ENCODE data around the gene VTI1B.
"Not testable (repeated sequence)": the region's sequence is repeated elsewhere in the genome, so short reads cannot be mapped to it uniquely, and the experiment has no call there.

The VTI1B gene

DNA sequence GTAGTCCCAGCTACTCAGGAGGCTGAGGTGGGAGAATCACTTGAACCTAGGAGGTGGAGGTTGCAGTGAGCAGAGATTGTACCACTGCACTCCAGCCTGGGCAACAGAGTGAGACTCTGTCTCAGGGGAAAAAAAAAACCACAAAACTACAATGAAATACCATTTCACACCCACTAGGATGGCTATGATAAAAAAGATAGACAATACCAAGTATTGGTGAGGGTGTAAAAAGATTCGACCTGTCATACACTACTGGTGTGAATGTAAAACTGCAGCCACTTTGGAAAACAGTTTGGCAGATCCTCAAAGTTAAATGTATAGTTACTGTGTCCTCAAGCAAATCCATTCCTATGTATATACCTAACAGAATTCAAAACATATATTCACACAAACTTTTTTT lies 48.3 kb downstream of the VTI1B start:
- DNase-seq: not testable (repeated sequence)

DNA sequence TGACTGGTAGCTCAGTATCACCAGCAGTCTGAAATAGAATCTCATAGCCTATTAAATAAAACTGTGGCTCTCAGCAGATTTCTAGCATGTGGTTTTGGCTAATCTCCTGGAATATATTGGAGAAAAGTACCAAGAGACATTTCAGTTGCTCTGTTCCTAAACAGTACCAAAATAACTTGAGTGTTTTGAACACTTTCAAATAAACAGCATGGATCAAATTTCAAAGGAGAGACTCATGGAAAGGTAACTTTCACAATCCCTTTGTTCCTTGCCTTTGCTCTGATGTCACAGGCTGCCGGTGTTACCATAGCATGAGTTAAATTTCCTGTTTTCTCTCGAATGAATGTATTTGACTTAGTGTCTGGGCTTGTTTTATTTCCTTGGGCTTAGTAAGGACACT lies 51.3 kb downstream of the VTI1B start:
- DNase-seq: peak in 1 of 2 experiments; percentile 33

DNA sequence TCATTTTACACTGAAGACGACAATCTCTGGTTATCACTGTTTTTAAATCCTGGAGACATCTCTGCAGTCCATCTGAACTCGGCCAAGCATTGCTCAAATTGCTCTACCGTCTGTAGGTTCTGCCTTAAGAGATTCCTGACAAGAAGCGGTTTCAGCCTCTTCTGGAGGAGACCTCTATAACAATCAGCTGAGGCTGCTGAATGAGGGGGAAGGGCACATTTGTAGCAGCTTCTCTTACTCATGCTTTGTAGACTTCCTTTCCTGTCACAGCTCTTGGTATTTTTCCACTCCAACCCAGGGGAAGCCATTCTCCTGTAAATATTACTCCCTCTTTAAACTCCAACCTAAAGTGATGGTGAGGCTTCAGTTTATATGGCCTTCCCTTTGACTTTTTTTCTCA lies 51.8 kb downstream of the VTI1B start:
- DNase-seq: peak; percentile 92

DNA sequence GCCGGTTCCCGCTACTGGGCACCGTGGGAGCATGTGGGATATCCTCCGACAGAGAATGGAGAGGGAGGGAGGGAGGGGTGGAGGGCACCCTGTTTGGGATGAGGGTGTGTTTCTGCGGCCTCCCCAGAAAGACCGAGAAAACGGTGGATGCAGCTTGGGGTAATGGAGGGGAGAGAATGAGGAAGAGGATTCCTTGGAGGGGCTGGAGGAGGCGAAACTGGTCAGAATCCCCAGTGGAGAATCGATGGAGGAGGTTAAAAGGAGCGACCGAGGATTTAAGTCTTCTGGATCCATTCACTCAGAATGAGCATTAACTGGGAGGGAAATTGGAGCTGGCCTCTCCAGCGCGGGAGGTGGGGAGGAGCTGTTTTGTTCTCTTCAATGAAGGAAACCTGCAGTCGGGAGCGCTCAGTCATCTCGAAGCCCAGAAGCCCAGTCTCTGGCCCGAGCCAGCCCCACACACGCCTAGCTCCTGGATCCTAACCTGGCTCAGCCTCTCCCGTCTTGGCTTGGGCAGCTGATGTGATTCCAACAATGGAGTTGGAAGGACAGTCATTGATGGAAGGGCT lies 54.1 kb downstream of the VTI1B start:
- DNase-seq: no peak

DNA sequence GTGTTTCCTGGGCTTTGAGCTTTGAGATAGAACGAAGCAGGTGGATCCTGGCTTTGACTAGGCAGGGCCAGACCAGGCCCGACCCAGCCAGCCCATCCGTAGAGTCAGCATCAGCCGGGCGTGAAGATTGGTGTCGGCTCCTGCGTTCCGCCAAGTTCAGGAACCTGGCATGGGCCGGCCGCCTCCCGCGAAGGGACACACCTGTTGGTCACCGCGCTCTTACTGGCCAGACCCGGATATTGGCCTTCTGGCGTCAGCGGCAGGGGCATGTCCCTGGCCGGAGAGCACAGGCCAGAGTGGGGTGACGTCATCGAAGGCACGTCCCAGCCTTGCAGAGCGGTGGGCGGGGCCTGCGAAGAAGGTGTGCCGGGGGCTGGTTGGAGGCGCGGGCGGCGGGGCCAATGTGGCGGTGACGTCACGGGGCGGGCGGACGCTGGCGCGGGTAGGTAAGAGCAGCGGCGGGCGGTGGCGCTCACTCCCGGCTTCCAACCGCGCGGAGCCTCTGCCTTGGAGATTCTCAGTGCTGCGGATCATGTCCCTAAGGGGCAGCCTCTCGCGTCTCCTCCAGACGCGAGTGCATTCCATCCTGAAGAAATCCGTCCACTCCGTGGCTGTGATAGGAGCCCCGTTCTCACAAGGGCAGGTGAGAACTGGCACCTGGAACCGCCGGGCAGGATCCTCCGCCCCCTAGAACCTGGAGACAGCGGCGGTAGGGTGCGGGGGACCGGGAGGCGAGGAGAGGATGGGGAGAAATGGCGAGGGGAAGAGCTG lies 54.8 kb downstream of the VTI1B start, which contains the start of gene ARG2:
Gene ARG2, plus strand, starts transcription at position 475 of the 771 bp plus-strand sequence. Its CDS starts 58 bp downstream, at position 533.
- peak; percentile 77 to 83 for DNase-seq

DNA sequence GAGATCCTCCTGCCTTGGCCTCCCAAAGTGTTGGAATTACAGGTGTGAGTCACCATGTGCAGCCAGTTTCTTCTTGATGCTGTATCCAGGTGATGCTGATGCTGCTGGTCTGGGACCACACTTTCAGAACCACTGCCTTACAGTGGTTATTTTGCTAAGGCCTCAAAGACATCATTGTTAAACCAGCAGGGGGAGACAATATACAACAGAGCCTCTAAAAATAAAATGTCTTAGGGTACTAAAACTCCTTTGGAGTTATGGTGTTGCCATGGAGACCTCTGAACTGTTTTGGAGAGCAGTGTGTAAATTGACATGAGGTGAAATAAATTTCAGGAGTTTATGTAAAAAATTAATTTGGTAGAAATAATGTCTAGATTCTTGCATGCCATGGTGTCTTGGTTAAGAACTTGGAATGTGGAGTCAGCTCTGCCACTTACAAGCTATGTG lies 55.8 kb downstream of the VTI1B start:
- peak; percentile 88 to 94 for DNase-seq

DNA sequence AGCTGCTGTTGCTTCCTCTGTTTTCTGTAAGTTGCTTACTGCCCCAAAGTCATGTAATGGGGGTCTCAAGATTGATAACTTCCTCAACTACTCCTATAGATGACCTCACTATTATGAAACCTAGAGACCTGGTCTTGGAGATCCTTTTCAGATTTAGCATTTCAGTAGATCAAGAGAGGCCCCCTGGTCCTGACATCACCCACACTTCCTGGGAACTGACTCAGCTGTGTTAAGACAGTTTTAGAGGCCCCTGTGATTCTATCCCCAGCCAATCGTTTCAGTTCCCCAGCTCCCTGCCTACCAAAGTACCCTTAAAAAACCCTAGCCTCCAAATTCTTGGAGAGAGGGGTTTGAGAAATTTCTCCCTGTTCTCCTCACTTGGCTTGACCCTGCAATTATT lies 63.9 kb downstream of the VTI1B start:
- no peak for DNase-seq

DNA sequence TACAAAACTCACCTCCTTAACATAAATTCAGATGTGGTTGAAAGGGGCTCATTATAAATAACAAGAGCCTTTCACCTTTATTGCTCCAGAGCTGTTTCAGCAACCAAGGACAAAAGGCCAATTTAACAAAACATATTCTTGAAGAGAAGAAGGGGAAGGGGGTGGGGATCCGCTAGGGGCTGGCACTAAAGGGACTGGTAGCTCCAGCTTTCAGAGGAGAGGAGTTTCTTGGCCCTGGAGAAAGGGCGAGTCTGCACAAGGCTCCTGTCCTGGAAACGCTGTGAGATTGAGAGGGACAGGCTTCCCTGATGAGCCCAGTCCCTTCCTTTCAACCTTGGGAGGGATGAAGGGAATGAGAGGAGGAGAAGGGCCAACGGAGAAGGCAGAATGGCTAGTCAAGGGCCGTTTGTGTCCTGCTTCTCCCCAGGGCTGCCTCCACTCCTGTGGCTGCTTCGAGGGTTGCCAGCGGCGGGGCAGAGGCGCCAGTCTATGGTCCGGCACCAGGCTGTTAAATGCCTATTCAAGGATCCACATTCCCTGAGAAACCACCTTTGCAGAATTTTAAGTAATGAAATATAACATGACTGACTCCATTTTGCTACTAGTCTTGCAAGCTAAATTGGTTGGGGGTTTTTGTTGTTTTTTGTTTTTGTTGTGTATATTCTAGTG lies 64.7 kb downstream of the VTI1B start:
- no peak for DNase-seq

DNA sequence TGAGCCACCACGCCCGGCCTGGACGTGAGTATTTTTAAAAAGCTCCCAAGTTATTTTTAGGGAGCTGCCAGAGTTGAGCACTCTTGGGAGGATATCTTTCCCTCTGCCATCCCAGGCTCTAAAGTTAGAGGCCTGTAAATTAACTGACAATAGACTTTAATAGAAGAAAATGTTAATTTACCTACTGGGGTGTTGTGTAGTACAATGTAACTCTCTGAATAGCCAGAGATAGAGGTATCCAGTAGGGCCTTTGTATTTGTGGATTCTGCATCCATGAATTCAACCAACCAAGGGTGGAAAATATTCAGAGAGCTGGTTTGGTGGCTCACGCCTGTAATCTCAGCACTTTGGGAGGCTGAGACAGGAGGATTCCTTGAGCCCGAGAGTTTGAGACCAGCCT lies 66.8 kb downstream of the VTI1B start:
- no peak for DNase-seq

DNA sequence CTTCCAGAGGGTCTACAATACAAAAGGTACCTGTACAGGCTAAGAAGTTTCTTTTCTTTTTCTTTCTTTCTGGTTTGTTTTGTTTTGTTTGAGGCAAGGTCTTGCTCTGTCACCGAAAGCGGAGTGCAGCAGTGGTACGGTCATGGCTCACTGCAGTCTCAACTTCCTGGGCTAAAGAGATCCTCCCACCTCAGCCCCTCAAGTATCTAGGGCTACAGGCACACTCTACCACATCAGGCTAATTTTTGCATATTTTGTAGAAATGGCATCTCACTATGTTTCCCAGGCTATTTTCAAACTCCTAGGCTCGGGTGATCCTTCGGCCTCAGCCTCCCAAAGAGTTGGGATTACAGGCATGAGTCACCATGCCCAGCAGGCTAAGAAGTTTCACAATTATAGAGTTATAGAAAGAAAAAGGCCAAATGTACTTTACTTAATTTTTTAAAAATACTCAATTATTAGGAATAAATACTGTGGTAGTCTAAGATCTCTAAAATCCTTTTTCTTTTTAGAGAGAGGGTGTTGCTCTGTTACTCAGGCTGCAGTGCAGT lies 71.4 kb downstream of the VTI1B start:
- DNase-seq: no peak

DNA sequence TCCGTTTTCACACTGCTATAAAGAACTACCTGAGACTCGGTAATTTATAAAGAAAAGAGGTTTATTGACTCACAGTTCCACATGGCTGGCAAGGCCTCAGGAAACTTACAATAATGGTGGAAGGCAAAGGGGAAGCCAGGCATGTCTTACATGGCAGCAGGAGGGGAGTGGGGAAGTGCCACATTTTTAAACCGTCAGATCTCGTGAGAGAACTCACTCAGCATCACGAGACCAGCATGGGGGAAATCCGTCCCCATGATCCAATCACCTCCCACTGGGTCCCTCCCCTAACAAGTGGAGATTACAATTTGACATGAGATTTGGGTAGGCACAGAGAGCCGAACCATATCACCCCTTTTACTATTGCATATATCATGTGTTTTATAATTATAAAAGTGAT lies 72.4 kb downstream of the VTI1B start:
- no peak for DNase-seq

DNA sequence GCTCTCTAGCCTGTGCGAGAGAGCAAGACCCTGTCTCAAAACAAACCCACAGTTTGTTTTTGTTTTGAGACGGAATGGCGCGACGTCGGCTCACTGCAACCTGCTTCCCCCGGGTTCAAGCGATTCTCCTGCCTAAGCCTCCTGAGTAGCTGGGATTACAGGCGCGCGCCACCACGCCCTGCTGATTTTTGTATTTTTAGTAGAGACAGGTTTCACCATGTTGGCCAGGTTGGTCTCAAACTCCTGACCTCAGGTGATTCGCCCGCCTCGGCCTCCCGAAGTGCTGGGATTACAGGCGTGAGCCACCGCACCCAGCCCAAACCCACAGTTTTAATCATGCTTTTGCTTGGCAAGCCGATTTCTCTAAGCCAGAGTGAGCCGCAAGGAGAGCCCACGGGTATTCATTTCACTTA lies 73.9 kb downstream of the VTI1B start:
- not testable (repeated sequence) for DNase-seq

DNA sequence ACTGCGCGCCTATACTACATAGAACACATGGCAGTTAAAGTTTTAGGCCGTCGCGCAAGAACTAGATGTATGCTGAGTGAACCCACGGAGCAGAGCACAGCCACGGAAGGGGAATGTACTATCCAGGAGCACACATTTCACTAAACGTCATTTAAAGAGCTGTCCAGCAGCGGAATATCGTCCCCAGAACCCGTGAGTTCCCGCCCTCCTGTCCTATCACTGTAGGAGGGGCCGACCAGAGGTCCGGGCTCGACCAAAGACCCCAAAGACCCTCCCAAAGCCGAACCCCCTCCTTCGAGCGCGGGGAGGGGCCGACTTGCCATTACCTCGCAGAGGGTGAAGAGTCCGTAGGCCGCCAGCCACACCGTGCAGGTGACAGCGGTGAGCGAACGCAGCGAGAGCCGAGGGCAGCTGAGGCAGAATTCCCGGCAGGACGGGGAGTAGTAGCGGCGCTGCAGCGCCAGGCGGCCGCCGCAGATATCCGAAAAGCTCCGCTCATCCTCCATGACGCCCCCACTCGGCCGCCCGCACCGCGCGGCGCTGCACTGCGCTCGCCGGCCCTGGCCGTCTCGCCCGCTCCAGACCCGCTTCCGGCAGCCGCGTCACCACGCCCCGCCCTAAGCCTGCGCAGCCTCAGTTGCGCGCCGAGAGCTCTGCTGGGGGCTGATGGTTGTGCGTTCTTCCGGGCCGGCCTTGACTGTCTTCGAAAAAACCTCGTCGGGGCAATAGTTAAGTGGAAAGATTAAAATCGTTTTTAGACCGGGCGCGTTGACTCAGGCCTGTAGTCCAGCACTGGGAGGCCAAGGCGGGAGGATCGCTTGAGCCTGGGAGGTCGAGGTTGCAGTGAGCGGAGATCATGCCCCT lies 74.5 kb downstream of the VTI1B start, which contains the start of gene PIGH:
Gene PIGH, minus strand, starts transcription at position 571 of the 864 bp plus-strand sequence. Its CDS starts 65 bp downstream, at position 506.
- peak; percentile 81 to 84 for DNase-seq
